HepG2 (cell line): ENCODE measurements around the gene NFRKB. TPM values are rescaled to one million over a fixed set of nuclear protein-coding genes. Genes with fewer than 3 reads are reported as not detected.

Source experiments
- ATAD3A ChIP-seq: sonication (generic); formaldehyde crosslinking; IDR thresholded peaks from 2 replicates; pipeline ENCODE4 v1.4.0; 2020; ENCODE audit warnings: missing genetic modification reagents
- KDM1A ChIP-seq: IDR thresholded peaks from 2 replicates; pipeline ENCODE4 v1.6.1; 2016; ENCODE audit warnings: missing compliant biosample characterization
- RAD51 ChIP-seq: fragments of 450-650 bp; IDR thresholded peaks from 2 replicates; pipeline ENCODE4 v1.6.1; 2016; ENCODE audit warnings: borderline replicate concordance
- ZBTB3 ChIP-seq: sonication (generic); formaldehyde crosslinking; IDR thresholded peaks from 2 replicates; pipeline ENCODE4 v1.4.0; 2020; ENCODE audit warnings: low read depth, mild to moderate bottlenecking, moderate library complexity, missing genetic modification reagents, borderline replicate concordance
- ZNF12 ChIP-seq: sonication (generic); formaldehyde crosslinking; IDR thresholded peaks from 2 replicates; pipeline ENCODE4 v1.5.0; 2020; ENCODE audit warnings: missing genetic modification reagents
- ZNF720 ChIP-seq: sonication (generic); formaldehyde crosslinking; IDR thresholded peaks from 2 replicates; pipeline ENCODE4 v1.4.0; 2020; ENCODE audit warnings: missing genetic modification reagents
- polyA plus RNA-seq, 8 experiments: library from polyadenylated mRNA; depleted of rRNA in 3 of 8; stranded (reverse) in 7 of 8; unstranded in 1 of 8; fragments of >200 nt; fragmentation: Illumina TruSeq in 4 of 8; extraction: Trizol in 4 of 8; gene quantifications; 2 replicates each; pipeline versions ENCODE4 v1.2.1 to v1.2.3, GENCODE V29; 2011 to 2016; ENCODE audit warnings: low read depth in 4 of 8, missing spikeins in 1 of 8, mixed read lengths in 1 of 8; ENCODE audit not compliant: insufficient read depth in 1 of 8
- total RNA-seq, 5 experiments: library from RNA; depleted of rRNA; stranded (reverse); fragments of >200 nt; fragmentation: Illumina TruSeq; extraction: Trizol; gene quantifications; 2 replicates each; pipeline ENCODE4 v1.2.3, GENCODE V29; 2016; ENCODE audit warnings: low read depth in 1 of 5
- TF ChIP-seq, protein P1 (sequence below): IDR thresholded peaks from 2 replicates; pipeline ENCODE4 v1.6.1; 2016; ENCODE audit warnings: low read depth, missing genetic modification reagents, missing compliant biosample characterization
- TF ChIP-seq, protein P2 (sequence below): sonication (generic); formaldehyde crosslinking; IDR thresholded peaks from 2 replicates; pipeline ENCODE4 v1.4.0; 2020; ENCODE audit warnings: missing genetic modification reagents

The NFRKB gene
- total and polyA plus RNA-seq, 2 of the 13 experiments (the other 11 are each of a cell fraction or from before 2014, with no cell fraction given), result 22.9 to 23.7 TPM

DNA sequence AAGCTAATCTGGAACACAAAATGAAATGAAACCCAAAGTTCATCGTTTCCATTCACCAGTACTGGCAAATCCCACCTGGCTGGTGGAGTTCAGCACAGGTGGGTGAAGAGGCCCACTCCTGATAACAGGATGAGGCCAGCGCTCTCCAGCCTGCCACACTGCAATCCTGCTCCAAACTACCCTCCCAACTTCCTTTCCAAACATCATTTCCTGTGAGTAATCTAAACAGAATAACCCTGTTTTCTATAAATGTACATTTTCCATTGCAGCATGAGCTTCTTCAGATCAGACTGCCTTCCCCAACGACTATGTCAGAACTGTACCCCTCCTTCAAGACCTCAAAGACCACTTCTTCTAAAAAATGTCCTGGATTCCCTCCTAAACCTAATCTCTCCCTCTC is 15.9 kb upstream of the NFRKB start (continued):
- TF ChIP-seq, protein P1, sequence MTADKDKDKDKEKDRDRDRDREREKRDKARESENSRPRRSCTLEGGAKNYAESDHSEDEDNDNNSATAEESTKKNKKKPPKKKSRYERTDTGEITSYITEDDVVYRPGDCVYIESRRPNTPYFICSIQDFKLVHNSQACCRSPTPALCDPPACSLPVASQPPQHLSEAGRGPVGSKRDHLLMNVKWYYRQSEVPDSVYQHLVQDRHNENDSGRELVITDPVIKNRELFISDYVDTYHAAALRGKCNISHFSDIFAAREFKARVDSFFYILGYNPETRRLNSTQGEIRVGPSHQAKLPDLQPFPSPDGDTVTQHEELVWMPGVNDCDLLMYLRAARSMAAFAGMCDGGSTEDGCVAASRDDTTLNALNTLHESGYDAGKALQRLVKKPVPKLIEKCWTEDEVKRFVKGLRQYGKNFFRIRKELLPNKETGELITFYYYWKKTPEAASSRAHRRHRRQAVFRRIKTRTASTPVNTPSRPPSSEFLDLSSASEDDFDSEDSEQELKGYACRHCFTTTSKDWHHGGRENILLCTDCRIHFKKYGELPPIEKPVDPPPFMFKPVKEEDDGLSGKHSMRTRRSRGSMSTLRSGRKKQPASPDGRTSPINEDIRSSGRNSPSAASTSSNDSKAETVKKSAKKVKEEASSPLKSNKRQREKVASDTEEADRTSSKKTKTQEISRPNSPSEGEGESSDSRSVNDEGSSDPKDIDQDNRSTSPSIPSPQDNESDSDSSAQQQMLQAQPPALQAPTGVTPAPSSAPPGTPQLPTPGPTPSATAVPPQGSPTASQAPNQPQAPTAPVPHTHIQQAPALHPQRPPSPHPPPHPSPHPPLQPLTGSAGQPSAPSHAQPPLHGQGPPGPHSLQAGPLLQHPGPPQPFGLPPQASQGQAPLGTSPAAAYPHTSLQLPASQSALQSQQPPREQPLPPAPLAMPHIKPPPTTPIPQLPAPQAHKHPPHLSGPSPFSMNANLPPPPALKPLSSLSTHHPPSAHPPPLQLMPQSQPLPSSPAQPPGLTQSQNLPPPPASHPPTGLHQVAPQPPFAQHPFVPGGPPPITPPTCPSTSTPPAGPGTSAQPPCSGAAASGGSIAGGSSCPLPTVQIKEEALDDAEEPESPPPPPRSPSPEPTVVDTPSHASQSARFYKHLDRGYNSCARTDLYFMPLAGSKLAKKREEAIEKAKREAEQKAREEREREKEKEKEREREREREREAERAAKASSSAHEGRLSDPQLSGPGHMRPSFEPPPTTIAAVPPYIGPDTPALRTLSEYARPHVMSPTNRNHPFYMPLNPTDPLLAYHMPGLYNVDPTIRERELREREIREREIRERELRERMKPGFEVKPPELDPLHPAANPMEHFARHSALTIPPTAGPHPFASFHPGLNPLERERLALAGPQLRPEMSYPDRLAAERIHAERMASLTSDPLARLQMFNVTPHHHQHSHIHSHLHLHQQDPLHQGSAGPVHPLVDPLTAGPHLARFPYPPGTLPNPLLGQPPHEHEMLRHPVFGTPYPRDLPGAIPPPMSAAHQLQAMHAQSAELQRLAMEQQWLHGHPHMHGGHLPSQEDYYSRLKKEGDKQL (CRISPR knock-in tag), result no peak
- TF ChIP-seq RAD51 (no peak), ATAD3A (CRISPR knock-in tag) (no peak), ZNF720 (CRISPR knock-in tag) (no peak), ZBTB3 (CRISPR knock-in tag) (no peak), ZNF12 (CRISPR knock-in tag) (no peak), KDM1A (CRISPR knock-in tag) (no peak)
- TF ChIP-seq, protein P2, sequence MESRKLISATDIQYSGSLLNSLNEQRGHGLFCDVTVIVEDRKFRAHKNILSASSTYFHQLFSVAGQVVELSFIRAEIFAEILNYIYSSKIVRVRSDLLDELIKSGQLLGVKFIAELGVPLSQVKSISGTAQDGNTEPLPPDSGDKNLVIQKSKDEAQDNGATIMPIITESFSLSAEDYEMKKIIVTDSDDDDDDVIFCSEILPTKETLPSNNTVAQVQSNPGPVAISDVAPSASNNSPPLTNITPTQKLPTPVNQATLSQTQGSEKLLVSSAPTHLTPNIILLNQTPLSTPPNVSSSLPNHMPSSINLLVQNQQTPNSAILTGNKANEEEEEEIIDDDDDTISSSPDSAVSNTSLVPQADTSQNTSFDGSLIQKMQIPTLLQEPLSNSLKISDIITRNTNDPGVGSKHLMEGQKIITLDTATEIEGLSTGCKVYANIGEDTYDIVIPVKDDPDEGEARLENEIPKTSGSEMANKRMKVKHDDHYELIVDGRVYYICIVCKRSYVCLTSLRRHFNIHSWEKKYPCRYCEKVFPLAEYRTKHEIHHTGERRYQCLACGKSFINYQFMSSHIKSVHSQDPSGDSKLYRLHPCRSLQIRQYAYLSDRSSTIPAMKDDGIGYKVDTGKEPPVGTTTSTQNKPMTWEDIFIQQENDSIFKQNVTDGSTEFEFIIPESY, result no peak
